WTC11 (cell line): ENCODE results near the gene ADCYAP1R1.

ENCODE experiments used
- CTCF ChIP-seq: fragments of 200-600 bp; IDR thresholded peaks from 2 replicates; pipeline ENCODE4 v1.8.0; 2022; ENCODE audit warnings: antibody characterized with exemption
- ZNF423 ChIP-seq: fragments of 250-450 bp; sonication (Bioruptor Pico); IDR thresholded peaks from 2 replicates; pipeline ENCODE4 v2.1.2; 2022; ENCODE audit warnings: mild to moderate bottlenecking, moderate library complexity
- TF ChIP-seq, protein P1 (sequence below): sonication (generic); formaldehyde crosslinking; IDR thresholded peaks from 2 replicates; pipeline ENCODE4 v1.8.1; 2022; ENCODE audit warnings: low read depth, missing genetic modification reagents, borderline replicate concordance

DNA sequence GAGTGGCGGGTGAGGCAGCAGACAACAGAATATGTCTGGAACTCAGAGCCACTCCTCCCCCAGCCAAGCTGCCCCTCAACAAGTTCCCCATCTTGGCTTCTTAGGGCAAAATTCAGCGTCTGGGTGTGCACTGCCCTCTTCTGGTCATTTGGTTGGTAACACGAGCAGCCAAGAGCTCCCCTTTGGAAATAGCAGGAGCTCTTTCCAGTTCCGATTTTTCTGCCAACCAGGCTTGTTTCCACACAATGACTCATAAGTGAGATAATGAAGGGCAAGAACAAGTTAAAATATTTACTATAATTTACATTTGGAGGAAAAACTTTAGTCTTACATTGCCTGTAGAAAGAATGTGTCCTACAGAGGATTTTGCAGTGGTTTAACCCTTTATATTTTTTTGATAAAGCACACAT lies 70.5 kb downstream of the ADCYAP1R1 start:
- TF ChIP-seq ZNF423 (CRISPR knock-in tag) (no peak), CTCF (peak; percentile 60)
- TF ChIP-seq, protein P1, sequence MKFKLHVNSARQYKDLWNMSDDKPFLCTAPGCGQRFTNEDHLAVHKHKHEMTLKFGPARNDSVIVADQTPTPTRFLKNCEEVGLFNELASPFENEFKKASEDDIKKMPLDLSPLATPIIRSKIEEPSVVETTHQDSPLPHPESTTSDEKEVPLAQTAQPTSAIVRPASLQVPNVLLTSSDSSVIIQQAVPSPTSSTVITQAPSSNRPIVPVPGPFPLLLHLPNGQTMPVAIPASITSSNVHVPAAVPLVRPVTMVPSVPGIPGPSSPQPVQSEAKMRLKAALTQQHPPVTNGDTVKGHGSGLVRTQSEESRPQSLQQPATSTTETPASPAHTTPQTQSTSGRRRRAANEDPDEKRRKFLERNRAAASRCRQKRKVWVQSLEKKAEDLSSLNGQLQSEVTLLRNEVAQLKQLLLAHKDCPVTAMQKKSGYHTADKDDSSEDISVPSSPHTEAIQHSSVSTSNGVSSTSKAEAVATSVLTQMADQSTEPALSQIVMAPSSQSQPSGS (CRISPR knock-in tag): no peak
